ENCODE data around the gene IL6ST.

Gene IL6ST

GRCh38 chr5:55896238-55896637 lies 98.5 kb downstream of the IL6ST start:
- no peak for DNase-seq (ENCODE audit: low read depth)

GRCh38 chr5:55895346-55895745 lies 99.4 kb downstream of the IL6ST start:
- DNase-seq (ENCODE audit: low read depth) = no peak

- DNase-seq (ENCODE audit: low read depth) = no peak
Observed at GRCh38 chr5:55894135-55894534, 100.6 kb downstream of the IL6ST start.

- DNase-seq (ENCODE audit: low read depth) = no peak
Observed at GRCh38 chr5:55892479-55892878, 102.3 kb downstream of the IL6ST start.

- no peak for DNase-seq (ENCODE audit: low read depth)
Observed at GRCh38 chr5:55888205-55888604, 106.6 kb downstream of the IL6ST start.

- no peak for DNase-seq (ENCODE audit: low read depth)
Observed at GRCh38 chr5:55885359-55885758, 109.4 kb downstream of the IL6ST start.
